LNCAP (cell line): ENCODE results near the gene REXO5.

ENCODE experiments used
- TF ChIP-seq, protein P1 (sequence below): fragments of 450-650 bp; IDR thresholded peaks from 2 replicates; pipeline ENCODE4 v1.5.1; 2017; ENCODE audit warnings: mild to moderate bottlenecking

The REXO5 gene

DNA sequence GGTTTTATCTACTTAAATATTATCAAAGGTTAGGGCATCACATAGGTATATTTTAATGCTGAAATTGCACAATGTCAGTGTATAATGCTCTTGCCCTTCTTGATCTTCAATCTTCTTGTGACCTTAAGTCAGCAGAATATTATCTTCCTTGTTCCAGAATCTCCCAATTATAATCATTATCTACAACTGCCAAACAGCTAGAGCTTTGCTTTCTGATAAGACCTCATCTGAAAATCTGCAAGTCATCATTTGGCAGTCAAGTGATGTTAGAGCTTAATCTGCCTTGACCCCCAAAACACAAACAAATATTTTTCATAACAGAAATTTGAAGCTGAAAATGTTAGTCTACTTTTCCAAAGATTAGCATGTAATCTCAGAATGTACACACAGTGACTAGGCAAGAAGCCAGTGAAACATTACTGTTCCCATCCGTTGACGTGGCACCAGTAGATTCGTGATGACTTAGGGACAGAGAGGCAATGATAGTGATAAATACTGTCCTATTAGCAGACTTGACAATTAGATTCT is 19.8 kb downstream of the REXO5 start:
- TF ChIP-seq, protein P1, sequence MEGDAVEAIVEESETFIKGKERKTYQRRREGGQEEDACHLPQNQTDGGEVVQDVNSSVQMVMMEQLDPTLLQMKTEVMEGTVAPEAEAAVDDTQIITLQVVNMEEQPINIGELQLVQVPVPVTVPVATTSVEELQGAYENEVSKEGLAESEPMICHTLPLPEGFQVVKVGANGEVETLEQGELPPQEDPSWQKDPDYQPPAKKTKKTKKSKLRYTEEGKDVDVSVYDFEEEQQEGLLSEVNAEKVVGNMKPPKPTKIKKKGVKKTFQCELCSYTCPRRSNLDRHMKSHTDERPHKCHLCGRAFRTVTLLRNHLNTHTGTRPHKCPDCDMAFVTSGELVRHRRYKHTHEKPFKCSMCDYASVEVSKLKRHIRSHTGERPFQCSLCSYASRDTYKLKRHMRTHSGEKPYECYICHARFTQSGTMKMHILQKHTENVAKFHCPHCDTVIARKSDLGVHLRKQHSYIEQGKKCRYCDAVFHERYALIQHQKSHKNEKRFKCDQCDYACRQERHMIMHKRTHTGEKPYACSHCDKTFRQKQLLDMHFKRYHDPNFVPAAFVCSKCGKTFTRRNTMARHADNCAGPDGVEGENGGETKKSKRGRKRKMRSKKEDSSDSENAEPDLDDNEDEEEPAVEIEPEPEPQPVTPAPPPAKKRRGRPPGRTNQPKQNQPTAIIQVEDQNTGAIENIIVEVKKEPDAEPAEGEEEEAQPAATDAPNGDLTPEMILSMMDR: no peak

DNA sequence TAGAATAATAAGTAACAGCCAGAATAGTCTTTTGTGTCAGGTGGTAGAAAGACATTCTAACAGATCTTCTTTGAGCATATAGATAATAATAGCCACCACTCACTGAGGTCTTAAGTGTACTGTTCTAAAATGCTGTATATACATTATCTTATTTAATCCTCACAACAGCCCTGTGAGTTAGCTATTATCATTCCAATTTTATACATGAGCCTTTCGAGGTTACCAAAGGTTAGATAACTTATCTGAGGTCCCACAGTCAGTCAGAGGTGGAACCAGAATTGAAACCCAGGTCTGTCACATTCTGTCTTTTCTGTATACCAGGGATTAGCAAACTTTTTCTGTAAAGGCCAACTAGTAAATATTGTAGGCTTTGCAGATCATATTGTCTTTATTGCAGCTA is 23.2 kb downstream of the REXO5 start:
- TF ChIP-seq, protein P1: no peak

DNA sequence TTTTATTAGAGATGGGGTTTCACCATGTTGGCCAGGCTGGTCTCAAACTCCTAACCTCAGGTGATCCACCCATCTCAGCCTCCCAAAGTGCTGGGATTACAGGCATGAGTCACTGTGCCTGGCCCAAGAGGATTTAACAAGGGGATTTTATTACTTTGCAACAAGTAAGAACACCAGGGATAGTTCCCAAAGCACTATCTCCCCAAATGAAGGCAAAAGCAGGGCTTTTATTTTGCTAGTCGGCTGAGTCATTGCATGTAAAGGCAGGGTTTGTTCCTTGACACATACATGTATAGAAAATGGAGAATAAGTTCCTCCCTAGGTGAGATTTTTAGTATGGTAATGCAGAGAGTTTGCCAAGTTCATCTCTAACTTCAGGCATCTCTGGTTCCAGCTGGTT is 24.0 kb downstream of the REXO5 start:
- TF ChIP-seq, protein P1: no peak

DNA sequence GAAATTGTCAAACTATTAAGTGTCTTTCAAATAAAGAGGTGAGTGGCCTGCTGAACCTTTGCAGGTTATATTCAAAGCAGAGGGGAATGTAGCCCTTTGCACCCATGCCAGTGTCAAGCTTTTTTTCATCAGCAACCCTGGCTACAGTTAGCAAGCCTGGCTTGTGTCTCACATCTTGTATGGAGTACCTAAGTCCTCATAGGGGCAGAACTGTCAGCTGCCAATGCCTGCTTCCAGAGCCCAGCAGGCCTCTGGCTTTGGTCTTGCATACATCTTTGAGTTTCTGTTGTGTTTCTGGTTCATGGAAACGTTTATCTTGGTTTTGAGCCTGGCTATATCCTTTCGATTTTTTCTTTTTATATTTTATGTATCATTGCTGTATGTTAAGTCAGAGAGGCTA is 26.8 kb downstream of the REXO5 start:
- TF ChIP-seq, protein P1: no peak

DNA sequence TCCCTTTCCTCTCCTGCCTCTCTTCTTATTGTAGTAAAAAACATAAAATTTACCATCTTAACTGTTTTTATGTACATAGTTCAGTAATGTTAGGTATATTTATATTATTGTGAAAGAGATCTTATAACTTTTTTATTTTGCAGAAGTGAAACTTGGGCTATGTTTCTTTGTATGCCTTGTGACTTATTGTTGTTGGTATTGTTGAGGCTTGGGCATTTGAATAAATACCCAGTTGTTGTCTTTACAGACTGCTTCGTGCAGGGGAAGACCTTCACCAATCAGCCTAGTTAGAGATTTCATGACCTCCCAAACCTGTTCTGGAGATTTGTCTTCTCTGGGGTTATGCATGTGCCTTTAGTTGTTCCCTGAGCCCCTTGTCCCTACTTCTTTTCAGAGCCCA is 31.9 kb downstream of the REXO5 start:
- TF ChIP-seq, protein P1: no peak

DNA sequence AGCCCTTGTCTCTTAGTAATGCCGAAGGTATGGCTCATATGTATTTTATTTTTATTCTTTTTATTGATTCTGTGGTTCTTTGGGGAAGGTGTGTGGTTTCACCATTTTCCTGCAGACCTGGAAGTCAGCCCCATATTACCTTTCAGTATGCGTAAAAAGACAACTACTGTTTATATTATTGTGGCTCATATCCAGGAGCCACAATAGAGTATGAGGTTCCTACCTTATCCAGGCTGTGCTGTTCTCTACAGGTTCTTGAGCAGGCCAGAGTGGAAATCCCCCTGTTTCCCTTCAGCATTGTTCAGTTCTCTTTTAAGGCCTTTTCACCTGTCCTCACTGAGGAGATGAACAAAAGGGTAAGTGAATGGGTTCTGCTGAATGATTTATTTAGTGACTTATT is 33.2 kb downstream of the REXO5 start:
- TF ChIP-seq, protein P1: no peak

DNA sequence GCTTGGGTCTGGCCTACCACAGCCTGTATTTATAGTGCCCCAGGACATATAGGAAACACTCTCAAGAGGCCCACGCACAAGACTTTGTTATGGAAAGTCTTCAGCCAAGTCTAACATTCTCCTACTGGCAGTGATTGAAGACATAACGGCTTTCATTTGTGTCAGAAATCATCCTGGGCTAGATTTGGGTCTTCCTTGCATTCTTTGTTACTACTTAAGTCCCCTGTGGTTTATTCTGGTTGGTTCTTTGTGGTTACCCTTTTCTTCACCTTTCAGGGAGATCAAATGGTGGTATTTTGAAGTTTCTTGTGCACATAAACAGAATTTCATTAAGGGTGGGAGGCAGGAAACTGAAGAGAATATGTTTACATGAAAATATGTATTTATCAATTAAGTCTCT is 37.7 kb downstream of the REXO5 start:
- TF ChIP-seq, protein P1: no peak

DNA sequence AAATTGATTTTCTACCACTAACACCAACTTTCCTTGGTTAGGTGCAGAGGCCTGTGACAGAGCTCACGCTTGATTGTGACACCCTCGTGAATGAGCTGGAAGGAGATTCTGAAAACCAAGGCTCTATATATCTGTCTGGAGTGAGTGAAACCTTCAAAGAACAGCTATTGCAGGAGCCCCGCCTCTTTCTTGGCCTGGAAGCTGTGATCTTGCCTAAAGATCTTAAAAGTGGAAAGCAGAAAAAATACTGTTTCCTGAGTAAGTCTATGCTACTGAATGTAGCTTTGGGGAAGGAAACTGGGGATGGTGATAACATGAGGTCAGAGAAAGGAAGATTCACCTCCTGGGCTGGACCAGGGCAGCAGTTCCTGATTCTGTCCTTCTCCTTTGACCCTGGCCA is 38.3 kb downstream of the REXO5 start:
- TF ChIP-seq, protein P1: no peak
